NCI-H82 (cell line): ENCODE data around the gene NMNAT3.

Source experiments
- DNase-seq: peaks from one replicate; lab custom pipeline; 2025; lab: John Stamatoyannopoulos, UW

Gene NMNAT3

DNA sequence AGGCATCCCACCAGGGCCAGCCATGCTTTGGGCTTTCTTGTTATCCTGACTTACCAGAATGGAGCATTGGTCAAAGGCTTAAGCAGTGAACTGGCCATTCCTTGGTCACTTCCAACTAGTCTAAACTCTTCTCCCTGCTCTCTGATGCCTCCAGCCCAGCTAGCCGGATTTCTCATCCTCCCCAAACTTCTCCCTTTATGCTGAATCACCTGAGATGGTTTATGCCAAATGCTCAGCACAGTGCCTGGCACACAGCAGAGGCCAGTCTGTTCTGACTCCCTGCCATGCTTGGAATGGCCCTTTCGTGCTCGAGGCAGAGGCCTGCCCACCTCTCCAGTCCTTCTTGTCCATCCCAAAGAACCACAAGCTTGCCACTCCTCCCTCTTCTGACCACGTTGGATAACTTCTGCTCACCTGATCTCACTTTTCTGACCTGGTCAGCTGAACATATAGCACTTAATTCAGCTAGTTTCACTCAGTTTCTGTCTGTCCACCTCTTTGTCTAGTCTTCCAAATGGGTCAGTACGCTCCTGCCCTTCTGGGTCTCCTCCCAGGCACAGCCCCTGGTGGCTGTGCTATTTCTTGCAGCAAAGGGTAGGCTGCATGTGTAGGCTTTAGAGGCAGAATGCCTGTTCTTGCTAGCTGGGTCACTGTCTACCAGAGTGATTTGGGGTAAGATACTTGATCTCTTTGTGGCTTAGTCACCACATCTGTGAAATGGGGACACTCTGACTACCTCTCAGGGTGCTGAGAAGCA lies 136.1 kb downstream of the NMNAT3 start:
- DNase-seq, result peak; percentile 32

DNA sequence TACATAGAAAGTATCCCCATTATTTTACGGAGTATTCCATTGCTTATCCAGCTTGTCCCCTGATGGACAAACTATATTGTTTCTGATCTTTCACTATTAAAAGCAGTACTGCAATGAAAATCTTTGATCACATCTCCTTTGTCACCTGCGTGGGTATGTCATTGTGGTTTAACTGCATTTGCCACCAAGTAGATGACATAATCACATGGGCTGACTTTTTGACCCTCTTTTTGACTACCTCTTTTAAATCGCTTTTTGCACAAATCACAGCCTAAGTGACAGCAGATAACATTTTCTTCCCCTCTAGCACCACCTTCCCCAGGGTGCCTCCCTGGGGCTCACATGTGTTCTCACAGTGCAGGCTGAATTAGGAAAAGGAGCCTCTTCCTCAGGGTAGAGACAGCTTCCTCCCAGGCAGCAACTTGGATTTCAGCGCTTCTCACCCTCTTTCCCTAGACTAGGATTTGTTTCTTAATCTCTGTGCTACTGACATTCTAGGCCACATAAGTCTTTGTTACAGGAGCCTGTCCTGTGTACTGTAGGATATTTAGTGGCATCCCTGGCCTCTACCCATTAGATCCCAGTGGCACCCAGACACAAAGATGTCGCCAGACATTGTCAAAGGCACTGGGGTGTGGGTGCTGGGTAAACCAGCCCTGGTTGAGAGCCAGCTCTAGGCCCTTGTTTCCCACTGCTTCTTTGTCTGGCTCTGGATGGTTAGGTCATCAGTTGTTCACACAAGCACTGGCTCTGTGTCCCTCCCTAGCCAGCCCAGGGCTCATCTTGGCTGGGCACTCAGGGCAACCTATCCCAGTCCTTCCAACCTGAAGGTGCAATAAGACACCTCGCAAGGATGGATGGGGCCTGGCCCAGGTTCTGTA lies 136.9 kb downstream of the NMNAT3 start:
- DNase-seq, result peak; percentile 53

DNA sequence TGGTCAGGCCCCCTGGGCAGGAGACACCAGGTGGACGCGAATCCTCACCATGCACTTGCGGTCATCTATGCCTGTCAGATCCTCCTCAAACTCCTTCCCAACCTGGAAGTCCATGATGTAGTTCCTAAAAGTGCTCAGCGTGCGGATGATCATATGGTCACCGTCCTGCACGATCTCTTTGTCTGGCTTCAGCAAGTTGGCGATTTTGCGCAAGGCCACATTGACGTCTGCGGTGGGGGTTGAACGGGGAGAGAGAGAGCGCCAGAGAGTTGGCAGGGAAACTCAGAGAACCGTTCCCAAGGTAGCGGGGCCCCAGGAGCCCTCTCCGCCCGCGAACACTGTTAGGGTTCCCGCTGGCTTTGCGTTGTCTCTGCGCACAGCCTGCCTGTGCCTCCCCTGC lies 139.0 kb downstream of the NMNAT3 start:
- DNase-seq, result no peak

DNA sequence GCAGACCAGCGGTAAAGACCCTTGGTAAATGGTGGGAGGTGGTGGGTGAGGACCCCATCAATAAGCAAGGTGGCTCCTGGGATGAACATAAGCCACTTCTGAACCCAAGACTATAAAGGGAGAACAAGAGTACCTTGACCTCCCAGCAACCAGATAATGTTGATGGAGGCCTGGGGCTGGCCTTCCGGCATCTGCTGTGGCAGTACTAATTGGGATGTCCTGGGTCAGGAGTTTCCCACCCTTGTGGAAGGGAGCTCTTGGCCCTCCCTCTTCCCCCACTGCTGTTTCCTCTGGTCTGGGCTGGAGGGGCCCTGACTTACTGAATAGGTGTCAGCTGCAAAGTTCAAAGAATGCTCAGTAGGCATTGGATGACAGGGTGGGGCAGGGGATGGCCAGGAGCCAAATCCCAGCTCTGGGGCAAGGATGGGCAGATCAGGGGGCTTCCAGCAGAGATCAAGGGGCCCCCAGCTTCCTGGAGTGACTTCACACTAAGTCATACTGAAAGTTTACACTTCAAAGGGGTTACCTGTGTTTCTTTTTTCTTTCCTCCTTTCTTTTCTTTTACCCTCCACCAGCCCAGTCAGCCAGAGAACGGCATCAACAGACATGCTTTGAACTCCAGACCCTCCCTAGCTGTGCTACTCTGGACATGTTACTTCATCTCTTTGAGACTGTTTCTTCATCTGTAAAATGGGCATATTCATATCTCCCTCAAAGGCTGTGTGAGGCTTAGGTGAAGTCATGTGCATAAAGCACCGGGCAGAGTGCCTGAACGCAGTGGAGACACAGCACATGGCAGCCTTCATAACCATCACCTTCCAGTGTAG lies 139.8 kb downstream of the NMNAT3 start:
- no peak for DNase-seq

DNA sequence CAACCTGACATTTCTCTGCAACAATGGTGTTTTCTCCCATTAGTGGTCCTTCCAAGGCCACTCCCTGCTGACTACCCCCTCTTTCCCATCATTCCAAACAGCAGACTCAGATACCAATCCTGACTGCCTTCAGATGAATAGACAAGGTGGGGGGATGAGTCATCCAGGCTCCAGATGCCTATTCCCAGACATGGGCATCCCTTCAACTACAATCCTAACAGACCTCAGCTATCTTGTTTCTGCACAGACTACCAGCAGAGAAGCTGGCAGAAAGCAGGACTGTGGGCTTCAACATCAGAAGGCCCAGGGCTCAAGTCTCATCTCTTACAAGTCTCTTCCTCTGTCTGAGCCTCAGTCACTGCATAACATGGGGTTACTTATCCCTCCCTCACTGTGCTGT lies 140.4 kb downstream of the NMNAT3 start:
- DNase-seq, result peak; percentile 50

DNA sequence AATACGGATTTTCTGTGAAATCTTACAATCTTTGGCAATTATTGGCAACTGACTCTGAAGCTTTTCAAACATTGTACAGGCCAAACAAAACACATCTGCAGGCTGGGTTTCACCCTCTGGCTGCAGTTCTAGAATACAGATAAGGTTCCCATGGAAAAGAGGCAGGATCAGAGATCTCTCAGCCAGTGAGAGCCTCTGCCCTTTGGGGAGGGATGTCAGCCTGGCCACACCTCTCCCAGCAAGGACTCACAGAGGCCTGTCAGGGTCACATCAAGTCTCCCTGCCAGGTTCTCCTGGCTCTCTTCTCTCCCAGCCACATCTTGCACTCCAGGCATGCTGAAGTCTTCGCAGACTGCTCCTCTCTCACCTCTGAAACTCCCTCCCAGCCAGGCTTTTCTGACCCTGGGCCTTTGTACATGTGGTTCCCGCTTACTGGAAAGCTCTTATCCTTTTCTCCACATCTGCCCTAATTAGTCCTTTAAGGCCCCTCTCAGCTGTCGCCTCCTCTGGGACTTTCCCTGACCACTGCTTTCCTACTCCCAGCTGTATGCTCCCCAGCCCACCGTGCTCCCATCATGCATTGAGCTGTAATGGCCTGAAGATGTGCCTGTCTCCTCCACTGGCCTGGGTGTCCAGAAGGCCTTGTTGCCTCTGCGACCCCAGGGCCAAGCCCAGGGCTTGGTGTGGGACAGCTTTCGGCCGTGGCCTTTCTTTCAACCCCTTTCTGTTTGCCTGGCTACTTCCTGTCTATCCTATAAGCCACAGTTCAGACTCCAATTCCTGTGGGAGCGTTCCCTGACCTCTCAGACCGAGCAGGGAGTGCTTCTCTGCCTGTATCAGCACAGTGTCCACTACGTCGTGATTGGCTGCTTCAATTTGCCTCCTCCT lies 142.5 kb downstream of the NMNAT3 start:
- DNase-seq, result peak; percentile 81

DNA sequence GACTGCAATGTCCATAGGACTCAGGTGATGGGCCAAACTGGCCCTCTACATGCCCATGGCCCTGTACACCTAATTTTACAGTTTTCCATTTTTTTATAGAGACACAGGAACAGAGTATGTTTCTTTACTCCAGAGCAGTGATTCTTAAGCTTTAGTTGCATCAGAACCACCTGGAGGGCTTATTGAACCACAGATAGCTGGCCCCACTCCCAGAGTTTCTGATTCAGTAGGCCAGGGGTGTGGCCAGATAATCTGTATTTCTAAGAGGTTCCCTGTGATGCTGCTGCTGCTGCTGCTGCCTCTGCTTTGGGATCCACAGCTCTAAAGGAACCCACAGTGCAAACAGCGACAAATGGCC lies 143.3 kb downstream of the NMNAT3 start:
- peak; percentile 96 for DNase-seq

DNA sequence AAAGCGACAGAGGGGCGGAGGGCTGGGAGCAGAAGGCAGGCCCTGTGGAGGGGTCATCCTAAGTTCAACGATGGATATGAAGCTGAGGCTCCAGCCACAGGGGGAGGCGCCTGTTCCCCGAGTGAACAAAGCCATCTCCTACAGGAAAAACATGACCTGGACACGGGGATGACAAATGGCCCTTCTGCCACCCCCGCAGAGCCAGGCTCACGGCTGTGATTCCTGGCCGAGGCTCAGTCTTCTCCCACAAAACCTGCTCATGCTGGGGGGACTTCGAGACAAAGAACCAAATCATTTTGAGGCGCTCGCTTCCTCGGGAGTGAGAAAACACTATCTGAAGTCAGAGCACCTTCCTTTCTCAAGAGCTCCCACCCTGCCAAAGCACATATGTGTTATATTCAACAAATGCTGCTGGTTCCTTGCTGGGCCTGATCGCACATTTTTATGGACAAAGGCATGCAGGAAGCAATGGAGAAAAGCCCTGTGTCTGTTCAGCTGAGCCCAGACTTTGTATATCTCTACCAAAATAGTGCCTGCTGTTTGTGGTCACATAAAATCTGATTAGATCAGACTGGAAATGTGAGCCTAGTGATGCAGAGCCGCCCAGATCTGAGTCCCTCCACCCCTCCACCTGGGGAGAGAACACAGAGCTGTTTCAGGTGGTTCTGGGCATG lies 143.9 kb downstream of the NMNAT3 start:
- peak; percentile 88 for DNase-seq

DNA sequence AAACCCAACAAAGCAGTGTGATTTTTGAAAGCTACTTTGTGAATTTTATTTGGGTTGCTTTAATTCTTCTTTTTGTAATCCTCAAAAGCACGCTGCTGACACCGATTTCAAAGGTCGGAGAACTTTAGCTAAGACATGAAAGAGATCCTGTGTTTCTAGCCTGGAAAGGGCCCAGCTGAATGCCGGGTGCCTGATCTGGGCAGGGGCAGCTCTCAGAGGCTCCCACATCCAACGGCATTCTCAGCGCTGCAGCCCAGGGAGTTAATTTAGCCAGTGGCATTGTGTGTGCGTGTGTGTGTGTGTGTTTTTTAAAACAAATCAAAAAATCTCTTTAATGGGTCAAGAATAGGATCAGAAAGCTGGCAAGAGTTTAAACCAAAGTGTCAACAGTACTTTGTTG lies 144.8 kb downstream of the NMNAT3 start:
- peak; percentile 56 for DNase-seq

DNA sequence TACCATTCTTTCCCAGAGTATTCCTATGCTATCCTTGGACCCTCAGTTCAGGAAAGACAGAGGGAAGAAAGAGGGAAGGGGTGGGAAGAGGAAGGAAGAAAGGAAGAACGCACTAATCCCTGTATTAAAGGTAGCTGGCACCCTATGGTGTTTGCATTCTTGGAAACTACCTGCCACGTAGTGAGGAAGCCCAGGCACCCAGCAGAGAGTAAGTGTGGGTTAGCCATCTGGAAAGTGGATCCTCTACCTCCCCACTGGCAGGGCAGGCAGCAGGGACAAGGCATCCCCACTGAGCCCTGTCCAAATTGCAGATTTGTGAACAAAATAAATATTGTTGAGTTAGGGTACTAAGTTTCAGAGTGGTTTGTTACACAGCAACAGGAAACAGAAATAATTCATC lies 147.1 kb downstream of the NMNAT3 start:
- DNase-seq, result no peak

DNA sequence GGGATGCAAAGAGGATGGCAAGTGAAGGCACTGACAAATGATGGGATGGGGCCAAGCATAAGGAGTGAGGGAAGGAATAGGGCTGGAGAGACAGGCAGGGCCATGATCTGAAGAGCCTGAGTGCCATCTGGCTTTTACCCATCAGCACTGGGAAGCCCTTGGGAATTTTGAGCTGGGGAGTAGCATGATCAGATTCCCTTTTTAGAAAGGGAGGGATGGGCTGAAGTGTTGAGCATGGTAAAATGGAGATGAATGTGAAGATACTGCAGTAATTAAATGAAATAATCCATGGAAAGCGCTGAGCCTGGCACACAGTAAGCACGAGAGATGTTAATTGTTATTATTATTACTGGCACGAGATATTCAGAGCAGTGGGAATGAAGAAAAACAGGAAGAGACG lies 148.1 kb downstream of the NMNAT3 start:
- peak; percentile 90 for DNase-seq

DNA sequence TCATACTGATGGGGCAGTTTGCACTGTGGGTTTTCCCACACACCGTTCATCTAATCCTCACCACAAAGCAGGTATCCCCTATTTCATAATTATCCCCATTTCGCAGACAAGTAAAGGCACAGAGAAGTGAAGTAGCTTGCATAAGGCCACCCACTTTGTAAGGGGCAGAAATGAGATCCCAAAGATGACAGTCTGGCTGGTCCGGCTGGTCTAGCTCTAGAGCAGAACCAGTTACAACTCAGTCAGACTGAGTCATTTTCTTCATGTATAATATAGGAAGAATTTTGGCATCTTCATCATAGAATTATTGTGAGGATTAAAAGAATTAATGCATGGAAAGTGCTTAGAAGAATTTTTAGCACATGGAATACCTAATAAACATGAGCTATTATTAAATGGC lies 148.8 kb downstream of the NMNAT3 start:
- no peak for DNase-seq

DNA sequence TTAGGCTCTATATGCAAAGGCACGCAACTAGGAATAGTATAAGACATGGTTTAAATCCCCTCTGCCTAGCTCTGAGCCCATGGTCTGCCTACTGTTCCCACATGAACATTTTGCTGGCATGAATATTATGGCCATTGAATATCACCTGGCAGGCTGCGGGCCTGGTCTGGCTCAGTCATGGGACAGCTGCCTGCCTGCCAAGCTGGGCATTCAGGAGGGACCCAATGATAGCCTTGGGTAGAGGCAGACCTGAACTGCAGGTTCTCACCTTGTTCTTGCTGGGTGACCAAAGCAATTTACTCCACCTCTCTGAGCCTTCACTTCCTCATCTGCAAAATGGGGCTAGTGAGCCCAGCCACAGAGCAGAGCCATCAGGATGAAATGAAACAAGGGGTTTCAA lies 149.5 kb downstream of the NMNAT3 start:
- DNase-seq, result no peak

DNA sequence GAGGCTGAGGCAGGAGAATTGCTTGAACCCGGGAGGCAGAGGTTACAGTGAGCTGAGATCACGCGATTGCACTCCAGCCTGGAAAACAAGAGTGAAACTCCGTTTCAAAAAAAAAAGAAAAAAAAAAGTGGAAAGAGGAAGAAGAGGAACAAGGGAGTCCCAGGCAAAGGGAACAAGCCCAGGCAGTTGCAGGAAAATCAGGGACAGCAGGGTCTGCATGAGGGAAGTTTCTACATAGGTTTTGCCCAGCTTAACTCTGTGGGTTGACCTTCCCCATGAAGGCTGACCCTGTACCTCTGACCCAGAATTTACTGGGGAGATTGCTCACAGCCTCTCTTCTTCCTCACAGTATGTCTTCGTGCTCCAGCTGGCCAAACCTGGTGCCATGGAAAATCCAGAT lies 150.5 kb downstream of the NMNAT3 start:
- DNase-seq, result no peak

DNA sequence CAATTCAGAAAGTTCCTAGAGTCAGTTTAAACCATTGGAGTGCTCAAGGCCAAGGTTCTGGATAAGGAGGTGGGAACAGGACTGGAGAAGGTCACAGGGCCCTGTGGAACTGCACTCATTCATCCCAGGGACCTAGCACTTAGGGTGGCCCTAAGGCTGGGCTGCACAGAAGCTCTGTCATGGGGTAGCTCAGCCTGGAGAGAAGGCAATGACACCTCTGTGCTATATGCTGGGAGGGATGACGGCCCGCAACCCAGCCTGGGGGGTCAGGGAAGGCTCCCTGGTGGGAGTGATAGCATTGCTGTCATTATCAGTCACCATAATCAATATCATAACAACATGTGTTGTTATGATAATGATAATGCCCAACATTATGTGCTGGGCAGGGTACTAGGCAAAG lies 151.6 kb downstream of the NMNAT3 start:
- no peak for DNase-seq

DNA sequence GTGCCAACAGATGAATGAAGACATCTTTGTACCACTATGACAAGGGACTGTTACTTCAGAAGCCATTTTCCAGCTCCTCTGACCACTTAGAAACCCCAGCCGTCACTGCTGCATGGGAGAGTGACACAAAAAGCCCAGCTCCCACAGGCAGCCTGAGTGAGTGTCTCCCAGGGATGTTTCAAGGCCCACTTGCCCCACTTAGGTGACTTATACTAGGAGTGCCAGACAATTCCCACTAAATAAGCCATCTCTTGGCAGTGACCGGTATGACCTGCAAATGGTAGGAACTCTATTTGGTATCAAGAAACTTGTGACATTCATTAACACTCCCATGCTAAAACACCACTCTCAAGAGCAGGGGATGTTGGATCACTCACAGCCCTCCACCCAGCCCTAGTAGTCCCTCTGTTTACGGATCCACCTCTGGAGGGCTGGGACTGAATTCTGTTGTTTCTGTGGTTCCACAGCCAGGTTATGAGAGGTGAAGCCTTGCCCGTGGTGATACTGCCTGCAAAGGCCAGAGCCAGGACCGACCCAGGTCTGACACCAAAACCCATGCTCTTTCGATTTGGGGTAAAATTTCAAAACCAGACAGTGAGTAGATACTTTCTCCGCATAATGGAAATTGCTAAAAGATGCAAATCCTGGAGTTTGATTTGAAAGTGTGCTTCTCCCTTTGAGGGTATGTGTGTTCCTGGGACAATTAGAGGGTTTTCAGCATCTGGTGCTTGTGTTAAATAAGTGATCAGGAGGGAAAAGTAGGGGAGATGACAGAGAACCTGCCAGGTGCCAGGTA lies 152.7 kb downstream of the NMNAT3 start:
- DNase-seq, result peak; percentile 44

DNA sequence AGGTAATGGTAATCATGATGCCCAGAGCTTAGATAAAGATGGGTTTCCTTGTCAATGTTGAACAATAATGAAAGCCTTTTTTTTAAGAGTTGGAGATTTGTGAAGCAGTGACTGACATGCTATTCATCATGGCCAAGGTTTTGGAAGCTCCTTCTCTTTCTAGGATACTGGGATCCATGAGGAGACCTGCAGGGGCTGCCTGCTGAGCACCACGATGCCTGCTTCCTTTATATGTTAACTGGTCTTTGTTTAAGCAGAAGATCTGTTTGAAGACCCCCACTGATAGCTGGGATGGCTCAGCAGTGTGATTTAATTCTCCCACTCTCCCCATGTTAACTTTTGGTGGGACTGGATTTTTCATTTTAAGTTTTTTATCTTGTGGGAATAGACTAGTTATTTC lies 154.1 kb downstream of the NMNAT3 start:
- no peak for DNase-seq

DNA sequence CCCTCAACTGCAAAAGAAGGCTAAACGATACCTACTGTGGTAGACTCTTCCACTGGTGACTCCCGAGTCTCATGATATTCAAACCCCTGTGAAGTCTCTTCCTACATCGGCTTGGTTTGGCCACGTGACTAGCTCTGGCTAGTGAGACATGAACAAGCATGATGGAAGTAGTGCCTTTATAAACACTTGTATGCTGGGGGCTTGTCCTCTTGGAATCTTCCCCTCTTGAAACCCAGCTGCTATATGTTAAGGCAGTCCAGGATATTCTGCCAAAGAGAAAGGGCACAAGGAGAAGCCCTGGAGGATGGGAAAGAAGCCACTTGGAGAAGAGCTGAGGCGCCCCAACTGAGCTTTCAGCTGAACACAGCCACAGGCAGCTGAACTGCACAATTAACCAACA lies 154.6 kb downstream of the NMNAT3 start:
- DNase-seq, result no peak

DNA sequence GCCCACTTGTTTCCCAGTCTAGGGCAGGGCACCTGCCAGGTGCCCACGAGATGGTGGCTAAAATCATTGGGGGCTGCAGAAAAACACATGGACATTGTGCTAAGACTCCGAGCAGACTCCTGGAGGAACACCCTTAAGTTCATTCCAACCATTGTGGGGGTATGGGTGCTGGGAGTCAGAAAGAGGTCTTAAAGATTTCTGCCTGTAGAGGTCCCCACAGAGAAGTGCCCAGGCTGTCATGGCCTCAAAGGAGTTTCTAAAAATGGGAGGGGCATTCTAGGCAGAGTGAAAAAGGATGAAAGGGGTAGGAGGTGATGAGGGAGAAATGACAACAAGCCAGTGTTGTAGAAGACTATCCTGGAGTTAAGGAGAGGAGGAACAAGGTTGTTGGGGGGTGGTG lies 155.4 kb downstream of the NMNAT3 start:
- DNase-seq, result peak; percentile 65

DNA sequence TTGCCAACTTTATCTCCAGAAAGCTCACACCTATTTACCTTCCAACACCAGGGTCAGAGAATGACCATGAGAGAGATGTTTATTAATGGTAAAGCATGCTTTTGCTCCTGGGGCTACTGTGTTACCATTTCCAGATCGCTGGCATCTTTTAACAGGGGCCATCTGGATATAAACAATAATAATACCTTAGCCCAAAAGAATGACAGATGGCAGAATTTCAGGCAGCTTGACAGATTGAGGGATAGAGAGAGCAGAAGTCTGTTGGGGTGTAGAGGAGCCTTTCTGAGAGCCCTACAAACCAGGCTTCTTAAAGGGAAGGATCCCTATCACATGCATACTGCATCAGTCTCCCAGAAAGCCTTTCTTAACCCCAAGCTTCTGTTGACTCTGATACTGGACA lies 156.0 kb downstream of the NMNAT3 start:
- DNase-seq, result peak; percentile 92
